Upper lobe of right lung (tissue), 1 donor: ENCODE data around the gene HLCS. TPM values are rescaled to one million over a fixed set of nuclear protein-coding genes. Genes with fewer than 3 reads are reported as not detected.

Experiments used
- ATAC-seq: fragments of 200-7000 bp; cut with Tn5 transposase; one replicate; pipeline ENCODE4 v1.9.1; 2020; ENCODE audit warnings: mild to moderate bottlenecking, moderate library complexity
- DNase-seq: peaks from one replicate; pipeline ENCODE4 v3.0.0-alpha.2; 2020
- H3K27ac ChIP-seq: fragments of 200-600 bp; one replicate; pipeline ENCODE4 v1.8.0; 2022
- H3K27me3 ChIP-seq: fragments of 200-600 bp; one replicate; pipeline ENCODE4 v1.8.0; 2022; ENCODE audit warnings: mild to moderate bottlenecking
- H3K36me3 ChIP-seq: fragments of 200-600 bp; one replicate; pipeline ENCODE4 v1.8.0; 2022
- H3K4me1 ChIP-seq: fragments of 200-600 bp; one replicate; pipeline ENCODE4 v1.8.0; 2022
- H3K4me3 ChIP-seq: fragments of 200-600 bp; one replicate; pipeline ENCODE4 v1.8.0; 2022; ENCODE audit warnings: mild to moderate bottlenecking
- H3K9me3 ChIP-seq: fragments of 200-600 bp; one replicate; pipeline ENCODE4 v1.8.0; 2022
- intact Hi-C: fragments of 100-400 bp; cut with DNase I; formaldehyde crosslinking; loops from one replicate; pipeline ENCODE4 v1.11.0; 2022
- total RNA-seq: library from RNA; stranded (reverse); fragmentation: NEBNext Ultra II Directional; extraction: Animal tissue kit (Norgen Biotek cat#: 25700); gene quantifications from one replicate; pipeline ENCODE4 v1.2.1, GENCODE V29; 2021
- TF ChIP-seq, protein P1 (sequence below): fragments of 200-600 bp; IDR thresholded peaks from one replicate; pipeline ENCODE4 v1.8.0; 2022; ENCODE audit warnings: antibody characterized with exemption
- donor health status: DM: no; HTN: yes; CAD: no; lungs with severe emphysema.

Gene HLCS
- total RNA-seq, 1 donor from 2014 or later, result 16.0 TPM

DNA sequence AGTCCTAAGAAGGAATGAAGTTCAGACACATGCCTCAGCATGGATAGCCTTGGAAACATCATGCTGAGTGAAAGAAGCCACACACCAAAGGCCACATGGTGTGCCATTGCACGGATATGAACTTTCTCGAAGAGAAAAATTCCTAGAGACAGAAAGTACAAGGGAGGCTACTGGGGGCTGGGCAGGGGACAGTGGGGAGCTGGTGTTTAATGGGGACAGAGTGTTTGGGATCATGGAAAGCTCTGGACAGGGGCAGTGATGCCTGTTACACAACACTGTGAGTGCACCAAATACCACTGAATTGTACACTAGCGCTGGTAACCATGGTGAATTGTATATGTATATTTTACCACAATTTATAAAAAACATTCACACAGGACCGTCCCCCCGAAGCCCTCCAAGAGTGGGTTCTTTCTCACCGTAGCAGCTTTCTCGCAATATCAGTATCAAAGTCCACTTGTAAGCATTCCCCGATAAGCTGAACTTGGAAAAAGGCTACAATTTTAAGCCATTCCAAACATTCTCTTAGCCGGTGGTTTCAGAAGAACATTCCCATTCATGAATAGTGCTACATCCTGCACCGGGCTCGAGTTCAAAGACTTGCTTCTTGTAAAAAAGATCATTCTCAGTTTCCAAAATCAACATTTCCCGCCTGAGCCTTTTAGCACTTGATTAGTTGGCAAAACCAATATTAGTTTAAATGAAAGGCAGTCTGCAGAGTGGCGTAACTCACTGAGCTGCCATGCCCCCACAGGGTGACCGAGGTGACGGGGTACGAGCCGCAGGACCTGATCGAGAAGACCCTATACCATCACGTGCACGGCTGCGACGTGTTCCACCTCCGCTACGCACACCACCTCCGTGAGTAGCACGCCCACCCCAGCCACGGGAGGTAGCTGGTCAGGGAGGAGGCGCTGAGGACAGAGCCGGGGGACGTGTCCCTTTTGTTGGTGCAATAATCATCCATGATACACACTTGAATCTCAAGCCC is 235.9 kb downstream of the HLCS start:
- DNase-seq, result no peak

GRCh38 chr21:36729310-36729970 is 237.0 kb downstream of the HLCS start:
- ATAC-seq (no peak), DNase-seq (peak; percentile 51)
- TF ChIP-seq, protein P1, sequence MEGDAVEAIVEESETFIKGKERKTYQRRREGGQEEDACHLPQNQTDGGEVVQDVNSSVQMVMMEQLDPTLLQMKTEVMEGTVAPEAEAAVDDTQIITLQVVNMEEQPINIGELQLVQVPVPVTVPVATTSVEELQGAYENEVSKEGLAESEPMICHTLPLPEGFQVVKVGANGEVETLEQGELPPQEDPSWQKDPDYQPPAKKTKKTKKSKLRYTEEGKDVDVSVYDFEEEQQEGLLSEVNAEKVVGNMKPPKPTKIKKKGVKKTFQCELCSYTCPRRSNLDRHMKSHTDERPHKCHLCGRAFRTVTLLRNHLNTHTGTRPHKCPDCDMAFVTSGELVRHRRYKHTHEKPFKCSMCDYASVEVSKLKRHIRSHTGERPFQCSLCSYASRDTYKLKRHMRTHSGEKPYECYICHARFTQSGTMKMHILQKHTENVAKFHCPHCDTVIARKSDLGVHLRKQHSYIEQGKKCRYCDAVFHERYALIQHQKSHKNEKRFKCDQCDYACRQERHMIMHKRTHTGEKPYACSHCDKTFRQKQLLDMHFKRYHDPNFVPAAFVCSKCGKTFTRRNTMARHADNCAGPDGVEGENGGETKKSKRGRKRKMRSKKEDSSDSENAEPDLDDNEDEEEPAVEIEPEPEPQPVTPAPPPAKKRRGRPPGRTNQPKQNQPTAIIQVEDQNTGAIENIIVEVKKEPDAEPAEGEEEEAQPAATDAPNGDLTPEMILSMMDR, result no peak
- Histone ChIP-seq H3K4me1 (no peaks in the 10 kb centered on the region), H3K4me3 (no peak overlapping the region), H3K27ac (no peak overlapping the region), H3K27me3 (peaks cover 9% of the 10 kb centered on the region), H3K36me3 (no peaks in the 10 kb centered on the region), H3K9me3 (no peaks in the 10 kb centered on the region)
- intact Hi-C loops, result no loop called here

More for the DNA sequence above, 235.9 kb downstream of the HLCS start:
- no peak overlapping the region for H3K27ac ChIP-seq
- TF ChIP-seq, protein P1, result no peak
- H3K27me3 ChIP-seq, result peaks cover 12% of the 10 kb centered on the region
- ATAC-seq, result peak; percentile 8
- H3K4me1 ChIP-seq, result no peaks in the 10 kb centered on the region
- no peaks in the 10 kb centered on the region for H3K9me3 ChIP-seq
- no peaks in the 10 kb centered on the region for H3K36me3 ChIP-seq
- intact Hi-C loops, result no loop called here
- H3K4me3 ChIP-seq, result no peak overlapping the region

GRCh38 chr21:36728371-36729111 is 237.9 kb downstream of the HLCS start:
- TF ChIP-seq, protein P1, result no peak
- H3K27me3 ChIP-seq, result peaks cover 9% of the 10 kb centered on the region

GRCh38 chr21:36727866-36728265 is 238.6 kb downstream of the HLCS start:
- Histone ChIP-seq H3K27me3 (peaks cover 9% of the 10 kb centered on the region), H3K27ac (no peak overlapping the region), H3K9me3 (no peaks in the 10 kb centered on the region), H3K4me3 (no peak overlapping the region), H3K36me3 (no peaks in the 10 kb centered on the region), H3K4me1 (no peaks in the 10 kb centered on the region)
- no peak for ATAC-seq
- intact Hi-C loops, result no loop called here
- DNase-seq, result peak; percentile 37
- TF ChIP-seq, protein P1, result no peak

More at GRCh38 chr21:36728371-36729111, 237.9 kb downstream of the HLCS start:
- H3K4me3 ChIP-seq, result no peak overlapping the region
- no peak overlapping the region for H3K27ac ChIP-seq
- H3K36me3 ChIP-seq, result no peaks in the 10 kb centered on the region
- DNase-seq, result peak; percentile 42
- H3K9me3 ChIP-seq, result no peaks in the 10 kb centered on the region
- H3K4me1 ChIP-seq, result no peaks in the 10 kb centered on the region
- ATAC-seq, result no peak
- intact Hi-C loops, result no loop called here

- peaks cover 10% of the 10 kb centered on the region for H3K27me3 ChIP-seq
- no peaks in the 10 kb centered on the region for H3K9me3 ChIP-seq
- H3K27ac ChIP-seq, result no peak overlapping the region
- no peaks in the 10 kb centered on the region for H3K36me3 ChIP-seq
- intact Hi-C loops, result no loop called here
- H3K4me3 ChIP-seq, result no peak overlapping the region
- H3K4me1 ChIP-seq, result no peaks in the 10 kb centered on the region
- DNase-seq (peak; percentile 46), ATAC-seq (no peak)
- TF ChIP-seq, protein P1, result no peak
These were observed 240.6 kb downstream of the HLCS start for GRCh38 chr21:36725793-36726386.
